ENCODE data around the gene UGT1A4. TPM values are rescaled to one million over a fixed set of nuclear protein-coding genes. Genes with fewer than 3 reads are reported as not detected.
"Not testable (repeated sequence)": the region's sequence is repeated elsewhere in the genome, so short reads cannot be mapped to it uniquely, and the experiment has no call there.

The UGT1A4 gene
- total RNA-seq, 1 experiment from 2014 or later, result 73.6 TPM

DNA sequence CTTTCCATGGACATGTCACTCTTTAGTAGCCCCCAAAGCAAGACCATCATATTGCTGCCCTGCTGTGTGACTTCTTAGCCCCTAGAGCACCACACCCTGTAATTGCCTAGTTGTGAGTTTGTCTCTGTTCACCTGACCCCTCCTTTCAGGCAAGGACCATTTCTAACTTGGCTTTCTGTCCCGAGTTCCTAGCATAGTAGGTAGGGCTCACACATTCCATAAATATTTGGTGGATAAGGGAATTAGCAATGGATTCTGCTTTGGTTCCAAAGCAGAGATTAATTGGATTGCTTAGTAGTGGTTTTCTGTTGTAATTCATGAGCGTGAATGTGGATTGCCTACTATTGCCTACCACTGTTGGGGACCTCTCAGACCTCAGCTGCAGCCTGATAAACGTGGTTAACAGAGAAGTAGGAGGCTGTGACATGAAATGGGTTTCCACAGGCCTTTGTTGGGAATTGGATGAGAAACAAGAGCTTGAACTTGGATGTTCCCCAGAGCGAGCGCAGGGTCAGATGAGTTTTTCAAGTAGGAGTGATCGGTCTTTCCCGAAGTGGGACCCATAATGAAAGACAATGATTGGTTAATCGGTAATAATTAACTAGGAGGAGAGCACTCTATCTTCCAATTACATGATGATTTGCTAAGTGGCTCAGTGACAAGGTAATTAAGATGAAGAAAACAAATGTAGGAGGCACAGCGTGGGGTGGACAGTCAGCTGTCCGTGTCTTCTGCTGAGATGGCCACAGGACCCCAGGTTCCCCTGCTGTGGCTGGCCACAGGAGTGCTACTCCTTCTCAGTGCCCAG is 28.1 kb downstream of the UGT1A4 start:
- POLR2A ChIA-PET (ENCODE audit: unreplicated experiment), result interaction anchor here (0.7 kb wide), 1 partner anchor 50 kb away, joined by 11 read pairs; no protein-coding TSS in a partner anchor
- BruUV-seq (replicated peaks), result no TSS peak
- H3K9me3 ChIP-seq (ENCODE audit: insufficient read depth, low read depth), result peaks cover 9% of the 10 kb centered on the region

DNA sequence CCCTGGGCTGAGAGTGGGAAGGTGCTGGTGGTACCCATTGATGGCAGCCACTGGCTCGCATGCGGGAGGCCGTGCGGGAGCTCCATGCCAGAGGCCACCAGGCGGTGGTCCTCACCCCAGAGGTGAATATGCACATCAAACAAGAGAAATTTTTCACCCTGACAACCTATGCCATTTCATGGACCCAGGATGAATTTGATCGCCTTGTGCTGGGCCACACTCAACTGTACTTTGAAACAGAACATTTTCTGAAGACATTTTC is 28.7 kb downstream of the UGT1A4 start:
- Histone ChIP-seq H3K4me1 (replicated peaks; ENCODE audit: insufficient read depth) (no peaks in the 10 kb centered on the region), H4K20me1 (ENCODE audit: insufficient read depth) (peaks cover 13% of the 10 kb centered on the region), H3K27ac (no peak overlapping the region), H2AFZ (no peak overlapping the region), H3K27me3 (ENCODE audit: insufficient read depth, low read depth) (no peaks in the 10 kb centered on the region), H3K79me2 (ENCODE audit: low read depth) (peaks cover 95% of the 10 kb centered on the region), H3K9me3 (ENCODE audit: insufficient read depth, low read depth) (peaks cover 9% of the 10 kb centered on the region), H3K36me3 (ENCODE audit: low read depth) (peaks cover 79% of the 10 kb centered on the region), H3F3A (ENCODE audit: insufficient read depth, low read depth) (peaks cover 48% of the 10 kb centered on the region), H3K9me2 (ENCODE audit: insufficient read depth) (no peaks in the 10 kb centered on the region), H3K4me3 (no peak overlapping the region), H3K4me2 (no peak overlapping the region)
- BruUV-seq (replicated peaks), result no TSS peak
- ChIA-PET POLR2A (ENCODE audit: unreplicated experiment) (interaction anchor here (0.7 kb wide), 1 partner anchor 51 kb away, joined by 11 read pairs; no protein-coding TSS in a partner anchor), CTCF (no interaction called here)
- no peak for TF ChIP-seq EZH2 (IDR thresholded peaks at IDR 0.05; ENCODE audit: low read depth)
- TF ChIP-seq, protein P1, sequence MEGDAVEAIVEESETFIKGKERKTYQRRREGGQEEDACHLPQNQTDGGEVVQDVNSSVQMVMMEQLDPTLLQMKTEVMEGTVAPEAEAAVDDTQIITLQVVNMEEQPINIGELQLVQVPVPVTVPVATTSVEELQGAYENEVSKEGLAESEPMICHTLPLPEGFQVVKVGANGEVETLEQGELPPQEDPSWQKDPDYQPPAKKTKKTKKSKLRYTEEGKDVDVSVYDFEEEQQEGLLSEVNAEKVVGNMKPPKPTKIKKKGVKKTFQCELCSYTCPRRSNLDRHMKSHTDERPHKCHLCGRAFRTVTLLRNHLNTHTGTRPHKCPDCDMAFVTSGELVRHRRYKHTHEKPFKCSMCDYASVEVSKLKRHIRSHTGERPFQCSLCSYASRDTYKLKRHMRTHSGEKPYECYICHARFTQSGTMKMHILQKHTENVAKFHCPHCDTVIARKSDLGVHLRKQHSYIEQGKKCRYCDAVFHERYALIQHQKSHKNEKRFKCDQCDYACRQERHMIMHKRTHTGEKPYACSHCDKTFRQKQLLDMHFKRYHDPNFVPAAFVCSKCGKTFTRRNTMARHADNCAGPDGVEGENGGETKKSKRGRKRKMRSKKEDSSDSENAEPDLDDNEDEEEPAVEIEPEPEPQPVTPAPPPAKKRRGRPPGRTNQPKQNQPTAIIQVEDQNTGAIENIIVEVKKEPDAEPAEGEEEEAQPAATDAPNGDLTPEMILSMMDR (conservative IDR thresholded peaks at IDR 0.05), result no peak
- intact Hi-C loops (cut with micrococcal nuclease; ENCODE audit: unreplicated experiment), result no loop called here
- no peak for DNase-seq

More for the DNA sequence above, 28.1 kb downstream of the UGT1A4 start:
- H2AFZ ChIP-seq, result no peak overlapping the region
- H3K4me2 ChIP-seq, result no peak overlapping the region
- H3K4me3 ChIP-seq, result no peak overlapping the region
- H3K27ac ChIP-seq, result no peak overlapping the region
- no peaks in the 10 kb centered on the region for H3K27me3 ChIP-seq (ENCODE audit: insufficient read depth, low read depth)
- H3K9me2 ChIP-seq (ENCODE audit: insufficient read depth), result no peaks in the 10 kb centered on the region
- peaks cover 45% of the 10 kb centered on the region for H3F3A ChIP-seq (ENCODE audit: insufficient read depth, low read depth)
- intact Hi-C loops (cut with micrococcal nuclease; ENCODE audit: unreplicated experiment), result no loop called here
- TF ChIP-seq, protein P1 (conservative IDR thresholded peaks at IDR 0.05), result no peak
- TF ChIP-seq EZH2 (IDR thresholded peaks at IDR 0.05; ENCODE audit: low read depth), result no peak
- peaks cover 84% of the 10 kb centered on the region for H3K36me3 ChIP-seq (ENCODE audit: low read depth)
- H3K79me2 ChIP-seq (ENCODE audit: low read depth), result peaks cover 95% of the 10 kb centered on the region
- peaks cover 13% of the 10 kb centered on the region for H4K20me1 ChIP-seq (ENCODE audit: insufficient read depth)
- CTCF ChIA-PET, result no interaction called here
- peak in 1 of 2 experiments; percentile 23 for DNase-seq
- H3K4me1 ChIP-seq (replicated peaks; ENCODE audit: insufficient read depth), result no peaks in the 10 kb centered on the region

DNA sequence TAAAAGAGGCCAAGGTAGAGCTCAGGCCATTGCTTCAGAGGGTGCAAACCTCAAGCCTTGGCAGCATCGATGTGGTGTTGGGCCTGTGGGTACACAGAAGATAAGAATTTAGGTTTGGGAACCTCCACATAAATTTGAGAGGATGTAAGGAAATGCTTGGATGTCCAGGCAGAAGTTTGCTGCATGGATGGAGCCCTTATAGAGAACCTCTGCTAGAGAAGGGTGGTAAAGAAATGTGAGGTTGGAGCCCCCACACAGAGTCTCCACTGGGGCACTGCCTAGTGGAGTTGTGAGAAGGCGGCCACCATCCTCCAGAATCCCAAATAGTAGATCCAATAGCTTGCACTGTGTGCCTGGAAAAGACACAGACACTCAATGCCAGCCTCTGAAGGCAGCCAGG is 32.2 kb downstream of the UGT1A4 start:
- peaks cover 83% of the 10 kb centered on the region for H3K36me3 ChIP-seq (ENCODE audit: low read depth)

DNA sequence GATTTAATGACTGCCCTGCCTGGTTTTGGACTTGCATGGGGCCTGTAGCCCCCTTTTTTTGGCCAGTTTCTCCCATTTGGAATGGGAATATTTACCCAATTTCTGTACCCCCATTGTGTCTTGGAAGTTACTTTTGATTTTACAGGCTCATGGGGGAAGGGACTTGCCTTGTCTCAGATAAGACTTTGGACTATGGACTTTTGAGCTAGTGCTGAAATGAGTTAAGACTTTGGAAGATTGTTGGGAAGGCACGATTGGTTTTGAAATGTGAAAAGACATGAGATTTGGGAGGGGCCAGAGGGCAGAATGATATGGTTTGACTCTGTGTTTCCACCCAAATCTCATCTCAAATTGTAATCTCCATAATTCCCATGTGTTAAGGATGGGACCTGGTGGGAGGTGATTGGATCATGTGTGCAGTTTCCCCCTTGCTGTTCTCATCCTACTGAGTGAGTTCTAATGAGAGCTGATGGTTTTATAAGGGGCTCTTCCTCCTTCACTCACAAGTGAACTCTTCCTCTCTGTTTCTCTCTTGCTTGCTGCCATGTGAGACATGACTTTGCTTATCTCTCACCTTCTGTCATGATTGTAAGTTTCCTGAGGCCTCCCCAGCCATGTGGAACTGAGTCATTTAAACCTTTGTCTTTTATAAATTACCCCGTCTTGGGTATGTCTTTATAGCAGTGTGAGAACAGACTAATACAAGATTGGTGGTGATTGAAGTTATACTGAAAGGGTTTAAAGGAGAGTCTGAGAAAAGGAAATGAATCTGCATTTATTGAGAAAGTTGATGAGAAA is 32.9 kb downstream of the UGT1A4 start:
- POLR2A ChIA-PET (ENCODE audit: unreplicated experiment), result interaction anchor here (0.6 to 0.8 kb wide), 2 partner anchors 9 to 155 kb away, joined by 4 to 7 read pairs; no protein-coding TSS in a partner anchor
- not testable (repeated sequence) for H3K9me3 ChIP-seq (ENCODE audit: insufficient read depth, low read depth)

More for the DNA sequence above, 32.2 kb downstream of the UGT1A4 start:
- DNase-seq; H3K9me2 ChIP-seq (ENCODE audit: insufficient read depth); intact Hi-C loops (cut with micrococcal nuclease; ENCODE audit: unreplicated experiment); POLR2A ChIA-PET (ENCODE audit: unreplicated experiment); H3K4me1 ChIP-seq (replicated peaks; ENCODE audit: insufficient read depth); BruUV-seq (replicated peaks); CTCF ChIA-PET; H3K27me3 ChIP-seq (ENCODE audit: insufficient read depth, low read depth); H2AFZ ChIP-seq; H3K9me3 ChIP-seq (ENCODE audit: insufficient read depth, low read depth); H3K4me3 ChIP-seq; H3K4me2 ChIP-seq; H3K27ac ChIP-seq: not testable (repeated sequence)
- peaks cover 31% of the 10 kb centered on the region for H4K20me1 ChIP-seq (ENCODE audit: insufficient read depth)
- H3F3A ChIP-seq (ENCODE audit: insufficient read depth, low read depth), result peaks cover 51% of the 10 kb centered on the region
- H3K79me2 ChIP-seq (ENCODE audit: low read depth), result peaks cover 98% of the 10 kb centered on the region

More for the DNA sequence above, 32.9 kb downstream of the UGT1A4 start:
- peaks cover 53% of the 10 kb centered on the region for H3F3A ChIP-seq (ENCODE audit: insufficient read depth, low read depth)
- H3K36me3 ChIP-seq (ENCODE audit: low read depth), result peaks cover 86% of the 10 kb centered on the region
- H3K4me2 ChIP-seq; intact Hi-C loops (cut with micrococcal nuclease; ENCODE audit: unreplicated experiment); H2AFZ ChIP-seq; CTCF ChIA-PET; H3K4me1 ChIP-seq (replicated peaks; ENCODE audit: insufficient read depth); H3K4me3 ChIP-seq; H3K27me3 ChIP-seq (ENCODE audit: insufficient read depth, low read depth); BruUV-seq (replicated peaks); H3K9me2 ChIP-seq (ENCODE audit: insufficient read depth): not testable (repeated sequence)
- H3K27ac ChIP-seq, result 0 out of 2 replicates have a peak overlapping the region, but pooled peaks have one; percentile 3
- peaks cover 98% of the 10 kb centered on the region for H3K79me2 ChIP-seq (ENCODE audit: low read depth)
- H4K20me1 ChIP-seq (ENCODE audit: insufficient read depth), result peaks cover 31% of the 10 kb centered on the region
- DNase-seq, result peak in 1 of 2 experiments; percentile 25
